HG03342 (cell line): ENCODE measurements around the gene ETFA.

Source experiments
- ATAC-seq: cut with Tn5 transposase; IDR thresholded peaks from one replicate; pipeline ENCODE4 v1.9.1; 2021; ENCODE audit warnings: mild to moderate bottlenecking, moderate library complexity; ENCODE audit not compliant: unreplicated experiment

Gene ETFA

GRCh38 chr15:76340803-76341365, 29.6 kb upstream of the ETFA start:
- ATAC-seq, result no peak

- ATAC-seq, result no peak
These were observed 29.0 kb upstream of the ETFA start for GRCh38 chr15:76340198-76340802.

GRCh38 chr15:76339305-76340197, 28.3 kb upstream of the ETFA start:
- ATAC-seq, result no peak

GRCh38 chr15:76338486-76339304, 27.4 kb upstream of the ETFA start:
- no peak for ATAC-seq

- ATAC-seq, result no peak
These were observed 26.6 kb upstream of the ETFA start for GRCh38 chr15:76337696-76338485.

GRCh38 chr15:76337059-76337695, 25.9 kb upstream of the ETFA start:
- no peak for ATAC-seq

GRCh38 chr15:76336254-76337058, 25.2 kb upstream of the ETFA start, which contains the start of gene ISL2:
TSS of gene ISL2 (plus strand) at chr15:76336773. CDS start at chr15:76336884, 111 bp downstream.
- ATAC-seq, result peak; percentile 51

- ATAC-seq, result no peak
These were observed 24.3 kb upstream of the ETFA start for GRCh38 chr15:76335307-76336253.

- ATAC-seq, result no peak
These were observed 23.4 kb upstream of the ETFA start for GRCh38 chr15:76334438-76335306.

GRCh38 chr15:76333720-76334437, 22.6 kb upstream of the ETFA start:
- no peak for ATAC-seq

- no peak for ATAC-seq
These were observed 22.0 kb upstream of the ETFA start for GRCh38 chr15:76333309-76333708.

GRCh38 chr15:76332796-76333195, 21.5 kb upstream of the ETFA start:
- no peak for ATAC-seq

- no peak for ATAC-seq
These were observed 18.9 kb upstream of the ETFA start for GRCh38 chr15:76330080-76330680.

- ATAC-seq, result no peak
These were observed 17.7 kb upstream of the ETFA start for GRCh38 chr15:76328958-76329357.

- ATAC-seq, result no peak
These were observed 16.9 kb upstream of the ETFA start for GRCh38 chr15:76328106-76328696.
